IMR-90 (cell line): ENCODE data around the gene NTM. TPM values are rescaled to one million over a fixed set of nuclear protein-coding genes. Genes with fewer than 3 reads are reported as not detected.

Experiments used
- ATAC-seq: fragments of 200-7000 bp; cut with Tn5 transposase; 2 replicates; pipeline ENCODE4 v1.9.1; 2020; ENCODE audit warnings: low read depth, mild to moderate bottlenecking, moderate library complexity
- BruUV-seq: library from RNA; stranded (reverse); fragments of 400-500 nt; replicated peaks from 2 replicates; lab custom pipeline; 2021; lab: Mats Ljungman, UMichigan
- CTCF ChIA-PET: fragments of 300-600 bp; formaldehyde crosslinking; extraction: SDS; loops from one replicate; lab custom pipeline; 2021; ENCODE audit warnings: antibody characterized with exemption; lab: Yijun Ruan, JAX
- POLR2A ChIA-PET: fragments of 300-600 bp; sonication (Branson Sonifier 250); formaldehyde crosslinking; loops from one replicate; lab custom pipeline; 2022; ENCODE audit warnings: antibody characterized with exemption; ENCODE audit not compliant: unreplicated experiment; lab: Charles Lee
- DNase-seq: peaks from one replicate; pipeline ENCODE4 v3.0.0; 2013
- H2AFZ ChIP-seq: replicated peaks from 2 replicates; pipeline ENCODE3; 2013; ENCODE audit warnings: low read length, mild to moderate bottlenecking; ENCODE audit not compliant: poor library complexity
- H2AK5ac ChIP-seq: 2 replicates; pipeline ENCODE4 v1.6.1; 2013; ENCODE audit warnings: low read depth, low read length, inconsistent platforms
- H2AK9ac ChIP-seq: replicated peaks from 2 replicates; pipeline ENCODE3; 2013; ENCODE audit warnings: mild to moderate bottlenecking, low read depth, low read length, moderate library complexity; ENCODE audit not compliant: poor library complexity
- H2BK120ac ChIP-seq: 2 replicates; pipeline ENCODE4 v1.6.1; 2013; ENCODE audit warnings: low read depth, low read length, inconsistent platforms
- H2BK15ac ChIP-seq: 3 replicates; pipeline ENCODE4 v1.6.1; 2013; ENCODE audit warnings: low read depth, low read length, inconsistent platforms
- H2BK20ac ChIP-seq: 2 replicates; pipeline ENCODE4 v1.6.1; 2013; ENCODE audit warnings: low read depth, mild to moderate bottlenecking, inconsistent platforms, low read length, moderate library complexity
- H2BK5ac ChIP-seq: 2 replicates; pipeline ENCODE4 v1.6.1; 2013; ENCODE audit warnings: mild to moderate bottlenecking, low read depth, low read length, inconsistent platforms; ENCODE audit not compliant: poor library complexity, severe bottlenecking
- H3K14ac ChIP-seq: replicated peaks from 2 replicates; pipeline ENCODE4 v1.6.1; 2013; ENCODE audit warnings: low read depth, low read length, inconsistent platforms
- H3K18ac ChIP-seq: 2 replicates; pipeline ENCODE4 v1.6.1; 2013; ENCODE audit warnings: low read depth, low read length, control low read depth
- H3K23ac ChIP-seq: 2 replicates; pipeline ENCODE4 v1.6.1; 2013; ENCODE audit warnings: low read depth, low read length, inconsistent platforms
- H3K27ac ChIP-seq: 2 replicates; pipeline ENCODE4 v1.5.1; 2013; ENCODE audit warnings: mild to moderate bottlenecking, control low read depth, low read length; ENCODE audit not compliant: insufficient read depth
- H3K27me3 ChIP-seq: 2 replicates; pipeline ENCODE4 v1.6.1; 2013; ENCODE audit warnings: low read length; ENCODE audit not compliant: control insufficient read depth, insufficient read depth
- H3K36me3 ChIP-seq: 2 replicates; pipeline ENCODE4 v1.6.1; 2013; ENCODE audit warnings: low read length, mixed read lengths; ENCODE audit not compliant: control insufficient read depth, insufficient read depth
- H3K4ac ChIP-seq: 2 replicates; pipeline ENCODE4 v1.6.1; 2013; ENCODE audit warnings: low read depth, low read length, inconsistent platforms
- H3K4me1 ChIP-seq: 2 replicates; pipeline ENCODE4 v1.6.1; 2013; ENCODE audit warnings: low read length, mixed read lengths; ENCODE audit not compliant: control insufficient read depth, insufficient read depth
- H3K4me2 ChIP-seq: 2 replicates; pipeline ENCODE4 v1.6.1; 2013; ENCODE audit warnings: low read depth, mild to moderate bottlenecking, control low read depth, low read length, moderate library complexity
- H3K4me3 ChIP-seq: 2 replicates; pipeline ENCODE4 v1.5.1; 2013; ENCODE audit warnings: low read depth, mild to moderate bottlenecking, control low read depth, low read length, moderate library complexity; ENCODE audit not compliant: insufficient read depth
- H3K56ac ChIP-seq: 2 replicates; pipeline ENCODE4 v1.6.1; 2013; ENCODE audit warnings: low read length, inconsistent platforms; ENCODE audit not compliant: insufficient read depth; ENCODE audit errors: extremely low read depth
- H3K79me1 ChIP-seq, 2 experiments: 2 replicates each; pipeline ENCODE4 v1.6.1; 2013; ENCODE audit warnings: low read length in 2 of 2, inconsistent platforms in 1 of 2, low read depth in 1 of 2
- H3K9ac ChIP-seq: 2 replicates; pipeline ENCODE4 v1.6.1; 2013; ENCODE audit warnings: low read depth, low read length, control low read depth
- H3K9me1 ChIP-seq: 2 replicates; pipeline ENCODE4 v1.6.1; 2013; ENCODE audit warnings: low read length, inconsistent platforms; ENCODE audit not compliant: insufficient read depth
- H3K9me3 ChIP-seq: 2 replicates; pipeline ENCODE4 v1.6.1; 2013; ENCODE audit warnings: low read length; ENCODE audit not compliant: control insufficient read depth, insufficient read depth
- H4K20me1 ChIP-seq: 2 replicates; pipeline ENCODE4 v1.6.1; 2013; ENCODE audit warnings: low read length, inconsistent platforms; ENCODE audit not compliant: insufficient read depth
- H4K5ac ChIP-seq: 2 replicates; pipeline ENCODE4 v1.6.1; 2013; ENCODE audit warnings: mild to moderate bottlenecking, low read depth, low read length, control low read depth
- H4K8ac ChIP-seq, 2 experiments: 2 replicates each; pipeline ENCODE4 v1.6.1; 2013; ENCODE audit warnings: low read depth in 2 of 2, low read length in 2 of 2, control low read depth in 1 of 2, inconsistent platforms in 1 of 2
- H4K91ac ChIP-seq: 2 replicates; pipeline ENCODE4 v1.6.1; 2013; ENCODE audit warnings: low read depth, low read length, inconsistent platforms; ENCODE audit not compliant: insufficient read depth
- BHLHE40 ChIP-seq: fragments of 150-350 bp; IDR thresholded peaks from 2 replicates; pipeline ENCODE4 v1.6.1; 2016; ENCODE audit warnings: mild to moderate bottlenecking, low read depth, low read length
- CEBPB ChIP-seq: IDR thresholded peaks from 2 replicates; pipeline ENCODE4 v1.6.1; 2012; ENCODE audit warnings: low read depth, low read length, improper control_type of control experiment
- MXI1 ChIP-seq: IDR thresholded peaks from 2 replicates; pipeline ENCODE4 v1.6.1; 2012; ENCODE audit warnings: low read depth, mild to moderate bottlenecking, low read length, moderate library complexity, borderline replicate concordance
- NFE2L2 ChIP-seq: fragments of 150-350 bp; IDR thresholded peaks from 2 replicates; pipeline ENCODE4 v1.6.1; 2016; ENCODE audit warnings: low read depth, mild to moderate bottlenecking, low read length
- POLR2A ChIP-seq: IDR thresholded peaks from 2 replicates; pipeline ENCODE4 v1.6.1; 2012; ENCODE audit warnings: mild to moderate bottlenecking, low read depth, low read length
- RAD21 ChIP-seq: IDR thresholded peaks from 2 replicates; pipeline ENCODE4 v1.6.1; 2012; ENCODE audit warnings: low read length, improper control_type of control experiment
- RFX5 ChIP-seq: IDR thresholded peaks from 2 replicates; pipeline ENCODE4 v1.8.0; 2012; ENCODE audit warnings: low read depth, mild to moderate bottlenecking, low read length, moderate library complexity
- WGBS, 2 experiments: methylation state at CpG; one replicate each; pipeline versions ENCODE4 v1.1.5 to v1.1.7; 2013; ENCODE audit warnings: missing lambda C conversion rate in 2 of 2; ENCODE audit not compliant: insufficient read length in 1 of 2; ENCODE audit errors: extremely low coverage in 2 of 2; 5-methylcytosine and 5-hydroxymethylcytosine counted together
- dilution Hi-C: fragments of 300-500 bp; cut with HindIII; formaldehyde crosslinking; loops from one replicate; pipeline ENCODE4 v1.14.3; 2018; ENCODE audit warnings: low sequenced_read_pairs; ENCODE audit not compliant: unreplicated experiment
- in situ Hi-C: fragments of 300-500 bp; cut with MboI; formaldehyde crosslinking; loops from 3 replicates; pipeline ENCODE4 v1.14.3; 2019; ENCODE audit warnings: low sequenced_read_pairs, inconsistent platforms, mixed read lengths
- intact Hi-C: fragments of 100-400 bp; cut with micrococcal nuclease; formaldehyde crosslinking; loops from 2 replicates; pipeline ENCODE4 v1.10.0; 2022
- polyA plus RNA-seq, 3 experiments: library from polyadenylated mRNA; depleted of rRNA; stranded (reverse); fragments of >200 nt; gene quantifications; 2 replicates each; pipeline ENCODE4 v1.2.3, GENCODE V29; 2012; ENCODE audit warnings: low replicate concordance in 1 of 3
- total RNA-seq: library from RNA; depleted of rRNA; stranded (reverse); fragments of >200 nt; gene quantifications from 2 replicates; pipeline ENCODE4 v1.2.3, GENCODE V29; 2012
- TF ChIP-seq, protein P1 (sequence below): fragments of 150-350 bp; IDR thresholded peaks from 2 replicates; pipeline ENCODE4 v1.6.1; 2016; ENCODE audit warnings: low read depth, mild to moderate bottlenecking, low read length, moderate library complexity, borderline replicate concordance

The NTM gene
- total and polyA plus RNA-seq, 2 of the 4 experiments (the other 2 are of a cell fraction) = 19.5 to 25.5 TPM

DNA sequence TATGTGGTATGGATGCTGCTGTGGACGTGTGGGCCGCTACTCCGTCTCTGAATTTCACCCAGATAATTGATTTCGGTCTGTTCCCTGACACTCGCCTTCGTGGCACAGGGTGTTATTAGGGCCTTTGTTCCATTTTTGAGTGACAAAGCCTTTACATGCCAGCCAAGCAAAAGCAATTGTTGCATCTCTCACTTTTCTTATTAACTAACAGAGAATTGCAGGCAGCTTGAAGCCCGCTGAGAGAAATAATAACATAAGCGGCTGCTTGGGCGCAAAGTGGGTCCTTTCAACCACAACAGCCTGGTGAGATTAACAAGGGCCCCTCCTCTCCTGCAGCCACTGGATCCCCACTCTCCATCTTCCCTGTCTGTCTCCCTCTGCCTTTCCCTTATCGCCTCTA lies 449.4 kb downstream of the NTM start:
- peaks cover 37% of the 10 kb centered on the region for H3K27me3 ChIP-seq
- 100% methylated on average over 3 of the region's 10 CpGs; no CpG with 5 or more reads in 1 of the 2 experiments for WGBS, 2 experiments
- no peak overlapping the region for H4K8ac ChIP-seq
- no peaks in the 10 kb centered on the region for H3K9me1 ChIP-seq
- no peaks in the 10 kb centered on the region for H3K36me3 ChIP-seq
- H3K27ac ChIP-seq = no peak overlapping the region
- dilution Hi-C loops = no loop called here
- H3K4ac ChIP-seq = no peak overlapping the region
- no peak overlapping the region for H3K4me2 ChIP-seq
- DNase-seq = no peak
- no peak overlapping the region for H2AFZ ChIP-seq
- no peaks in the 10 kb centered on the region for H3K4me1 ChIP-seq
- no peaks in the 10 kb centered on the region for H3K79me1 ChIP-seq
- H2BK120ac ChIP-seq = no peak overlapping the region
- no TSS peak for BruUV-seq
- no peak overlapping the region for H3K56ac ChIP-seq
- H3K23ac ChIP-seq = no peak overlapping the region
- no peaks in the 10 kb centered on the region for H4K20me1 ChIP-seq
- CTCF ChIA-PET = no interaction called here
- in situ Hi-C loops = no loop called here
- no peak overlapping the region for H3K9ac ChIP-seq
- no peak overlapping the region for H4K91ac ChIP-seq
- no peaks in the 10 kb centered on the region for H3K9me3 ChIP-seq
- no peak overlapping the region for H4K5ac ChIP-seq
- POLR2A ChIA-PET = no interaction called here
- ATAC-seq = no peak
- TF ChIP-seq BHLHE40 (no peak), POLR2A (no peak), NFE2L2 (no peak), RAD21 (no peak), MXI1 (no peak), CEBPB (no peak), RFX5 (no peak)
- TF ChIP-seq, protein P1, sequence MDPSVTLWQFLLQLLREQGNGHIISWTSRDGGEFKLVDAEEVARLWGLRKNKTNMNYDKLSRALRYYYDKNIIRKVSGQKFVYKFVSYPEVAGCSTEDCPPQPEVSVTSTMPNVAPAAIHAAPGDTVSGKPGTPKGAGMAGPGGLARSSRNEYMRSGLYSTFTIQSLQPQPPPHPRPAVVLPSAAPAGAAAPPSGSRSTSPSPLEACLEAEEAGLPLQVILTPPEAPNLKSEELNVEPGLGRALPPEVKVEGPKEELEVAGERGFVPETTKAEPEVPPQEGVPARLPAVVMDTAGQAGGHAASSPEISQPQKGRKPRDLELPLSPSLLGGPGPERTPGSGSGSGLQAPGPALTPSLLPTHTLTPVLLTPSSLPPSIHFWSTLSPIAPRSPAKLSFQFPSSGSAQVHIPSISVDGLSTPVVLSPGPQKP = no peak
- H2BK15ac ChIP-seq = no peak overlapping the region
- H2AK5ac ChIP-seq = no peak overlapping the region
- no peak overlapping the region for H2AK9ac ChIP-seq
- H3K18ac ChIP-seq = no peak overlapping the region
- no peak overlapping the region for H3K14ac ChIP-seq
- H2BK5ac ChIP-seq = no peak overlapping the region
- no peak overlapping the region for H3K4me3 ChIP-seq
- no peak overlapping the region for H2BK20ac ChIP-seq
- intact Hi-C loops = no loop called here
